MM.1S (cell line): Measurements from ENCODE around the gene GPR17.

Source experiments
- DNase-seq: peaks from one replicate; pipeline ENCODE4 v3.0.0-alpha.2; 2015
- H2AFZ ChIP-seq: fragments of 300-600 bp; sonication (generic); 2 replicates; pipeline ENCODE4 v1.6.0; 2016; ENCODE audit warnings: antibody characterized with exemption, low read length
- H3F3A ChIP-seq: fragments of 300-600 bp; sonication (generic); 2 replicates; pipeline ENCODE4 v1.6.1; 2016; ENCODE audit warnings: mild to moderate bottlenecking, antibody characterized with exemption, low read length, moderate library complexity, mixed read lengths; ENCODE audit not compliant: insufficient read depth
- H3K27ac ChIP-seq: fragments of 300-600 bp; sonication (generic); 2 replicates; pipeline ENCODE4 v1.5.1; 2016; ENCODE audit warnings: mild to moderate bottlenecking, low read length
- H3K27me3 ChIP-seq: fragments of 300-600 bp; sonication (generic); replicated peaks from 2 replicates; pipeline ENCODE4 v1.6.0; 2016; ENCODE audit warnings: low read length; ENCODE audit not compliant: insufficient read depth
- H3K36me3 ChIP-seq: fragments of 300-600 bp; sonication (generic); replicated peaks from 2 replicates; pipeline ENCODE4 v1.6.1; 2016; ENCODE audit warnings: mild to moderate bottlenecking, low read length, mixed read lengths; ENCODE audit not compliant: insufficient read depth
- H3K4me1 ChIP-seq: fragments of 300-600 bp; sonication (generic); 2 replicates; pipeline ENCODE4 v1.6.1; 2016; ENCODE audit warnings: low read length, mixed read lengths
- H3K4me2 ChIP-seq: fragments of 300-600 bp; sonication (generic); 2 replicates; pipeline ENCODE4 v1.6.0; 2016; ENCODE audit warnings: low read depth, low read length
- H3K4me3 ChIP-seq: fragments of 300-600 bp; sonication (generic); 2 replicates; pipeline ENCODE4 v1.5.1; 2016; ENCODE audit warnings: low read length, mixed read lengths
- H3K79me2 ChIP-seq: fragments of 300-600 bp; sonication (generic); 2 replicates; pipeline ENCODE4 v1.6.1; 2016; ENCODE audit warnings: mixed run types, low read length, mixed read lengths
- H3K9ac ChIP-seq: fragments of 300-600 bp; sonication (generic); 2 replicates; pipeline ENCODE4 v1.6.1; 2016; ENCODE audit warnings: low read length, mixed read lengths
- H3K9me2 ChIP-seq: fragments of 300-600 bp; sonication (generic); replicated peaks from 2 replicates; pipeline ENCODE4 v1.6.1; 2016; ENCODE audit warnings: mild to moderate bottlenecking, low read length, mixed read lengths; ENCODE audit not compliant: insufficient read depth
- H3K9me3 ChIP-seq: fragments of 300-600 bp; sonication (generic); replicated peaks from 2 replicates; pipeline ENCODE4 v1.6.1; 2016; ENCODE audit warnings: mild to moderate bottlenecking, low read length, mixed read lengths; ENCODE audit not compliant: insufficient read depth
- H4K20me1 ChIP-seq: fragments of 300-600 bp; sonication (generic); 2 replicates; pipeline ENCODE4 v1.6.1; 2016; ENCODE audit warnings: mild to moderate bottlenecking, low read length, moderate library complexity, mixed read lengths; ENCODE audit not compliant: insufficient read depth
- EZH2 ChIP-seq: fragments of 300-600 bp; sonication (generic); optimal IDR thresholded peaks from 2 replicates; pipeline ENCODE3; 2017; ENCODE audit warnings: low read depth, mild to moderate bottlenecking, antibody characterized with exemption, low read length, mixed read lengths
- EZH2phosphoT487 ChIP-seq: fragments of 300-600 bp; sonication (generic); IDR thresholded peaks from 2 replicates; pipeline ENCODE4 v1.6.1; 2018; ENCODE audit warnings: antibody characterized with exemption, low read length
- TF ChIP-seq, protein P1 (sequence below): fragments of 300-600 bp; sonication (generic); IDR thresholded peaks from 2 replicates; pipeline ENCODE4 v1.5.1; 2016; ENCODE audit warnings: antibody characterized with exemption, low read length, mixed read lengths

GPR17 gene

DNA sequence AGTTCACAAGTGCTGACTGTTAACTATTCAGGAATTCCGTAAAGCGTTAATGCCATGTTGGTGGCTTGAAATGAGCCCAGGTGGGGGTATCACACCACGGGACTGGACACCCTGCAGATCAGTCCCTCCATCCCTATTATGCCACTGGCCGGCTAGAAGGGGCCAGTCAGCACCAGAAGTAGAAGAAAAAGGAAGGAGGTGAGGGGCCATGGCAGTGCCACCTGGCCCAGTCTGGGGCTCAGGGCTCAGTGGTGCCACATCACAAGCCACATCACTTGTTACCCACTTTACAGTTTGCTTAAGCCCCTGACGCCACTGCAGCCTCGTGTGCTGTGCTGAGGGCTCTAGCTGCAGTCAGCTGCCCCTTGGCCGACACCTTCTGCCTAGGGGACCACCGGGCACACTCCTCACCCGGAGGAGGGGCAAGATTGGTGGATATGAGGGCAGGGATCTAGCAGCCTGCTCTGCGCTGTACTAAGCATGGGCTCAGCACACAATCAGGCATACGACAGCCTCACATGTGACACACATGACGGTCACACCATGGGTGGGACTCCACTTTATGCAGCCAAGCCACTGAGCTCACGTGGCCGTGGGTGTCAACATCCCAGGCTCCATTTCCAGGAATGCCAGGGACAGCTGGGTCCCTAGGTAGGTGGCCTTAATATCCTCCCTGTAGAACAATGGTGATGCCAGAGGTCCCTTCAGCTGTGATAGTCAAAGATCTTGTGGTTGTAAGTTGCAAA is 25.8 kb downstream of the GPR17 start:
- Histone ChIP-seq H3K36me3 (no peaks in the 10 kb centered on the region), H3K27ac (no peak overlapping the region), H3K4me1 (no peaks in the 10 kb centered on the region), H3K27me3 (peaks cover 38% of the 10 kb centered on the region), H3K9ac (no peak overlapping the region), H4K20me1 (no peaks in the 10 kb centered on the region), H3K9me2 (no peaks in the 10 kb centered on the region), H3K4me2 (no peak overlapping the region), H3K4me3 (no peak overlapping the region), H3K9me3 (no peaks in the 10 kb centered on the region), H2AFZ (no peak overlapping the region), H3F3A (no peaks in the 10 kb centered on the region), H3K79me2 (no peaks in the 10 kb centered on the region)
- TF ChIP-seq, protein P1, sequence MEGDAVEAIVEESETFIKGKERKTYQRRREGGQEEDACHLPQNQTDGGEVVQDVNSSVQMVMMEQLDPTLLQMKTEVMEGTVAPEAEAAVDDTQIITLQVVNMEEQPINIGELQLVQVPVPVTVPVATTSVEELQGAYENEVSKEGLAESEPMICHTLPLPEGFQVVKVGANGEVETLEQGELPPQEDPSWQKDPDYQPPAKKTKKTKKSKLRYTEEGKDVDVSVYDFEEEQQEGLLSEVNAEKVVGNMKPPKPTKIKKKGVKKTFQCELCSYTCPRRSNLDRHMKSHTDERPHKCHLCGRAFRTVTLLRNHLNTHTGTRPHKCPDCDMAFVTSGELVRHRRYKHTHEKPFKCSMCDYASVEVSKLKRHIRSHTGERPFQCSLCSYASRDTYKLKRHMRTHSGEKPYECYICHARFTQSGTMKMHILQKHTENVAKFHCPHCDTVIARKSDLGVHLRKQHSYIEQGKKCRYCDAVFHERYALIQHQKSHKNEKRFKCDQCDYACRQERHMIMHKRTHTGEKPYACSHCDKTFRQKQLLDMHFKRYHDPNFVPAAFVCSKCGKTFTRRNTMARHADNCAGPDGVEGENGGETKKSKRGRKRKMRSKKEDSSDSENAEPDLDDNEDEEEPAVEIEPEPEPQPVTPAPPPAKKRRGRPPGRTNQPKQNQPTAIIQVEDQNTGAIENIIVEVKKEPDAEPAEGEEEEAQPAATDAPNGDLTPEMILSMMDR, result no peak
- TF ChIP-seq EZH2, result no peak
- TF ChIP-seq EZH2phosphoT487, result no peak
- no peak for DNase-seq

DNA sequence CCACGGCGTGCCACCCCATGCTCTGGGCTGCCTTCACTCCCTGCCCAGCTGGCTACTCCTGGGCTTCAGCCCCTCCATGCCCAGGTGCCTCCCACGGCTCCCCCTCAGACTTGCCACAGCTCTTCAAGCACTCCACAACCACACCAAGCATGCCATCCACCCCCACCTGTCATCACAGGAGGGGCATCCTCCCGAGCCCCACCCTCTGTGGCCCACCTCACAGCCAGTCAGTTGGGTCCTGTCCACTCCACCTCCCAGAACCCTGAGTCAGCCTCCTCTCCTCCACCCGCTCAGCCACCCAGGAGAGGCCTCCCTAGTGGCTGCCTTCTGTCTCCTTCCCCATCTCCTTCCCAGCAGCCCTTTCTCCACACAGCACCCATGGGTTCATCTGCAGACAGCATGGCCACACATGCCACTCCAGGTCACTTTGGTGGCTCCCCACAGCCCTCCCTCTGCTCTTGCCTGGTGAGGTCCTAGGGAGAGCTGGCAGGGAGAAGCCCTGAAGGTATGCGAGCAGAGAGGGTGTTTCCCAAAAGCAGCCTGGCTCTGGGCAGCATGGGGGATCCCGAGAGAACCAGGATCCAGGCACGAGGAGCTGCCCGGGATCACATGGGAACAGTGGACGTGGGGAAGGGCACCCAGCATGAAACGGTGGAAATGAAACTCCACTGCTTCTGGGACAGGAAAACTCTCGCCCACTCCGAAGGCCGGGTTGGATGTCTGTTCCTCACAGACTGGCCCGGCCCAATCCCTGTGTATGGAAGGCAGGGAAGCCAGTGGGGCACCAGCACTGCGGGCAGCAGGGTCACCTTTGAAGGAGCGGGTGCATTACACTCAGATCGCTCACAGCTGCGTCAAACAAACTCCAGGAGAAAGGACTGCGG is 26.6 kb downstream of the GPR17 start:
- H3K36me3 ChIP-seq, result no peaks in the 10 kb centered on the region
- no peak overlapping the region for H3K4me2 ChIP-seq
- H3K4me1 ChIP-seq, result no peaks in the 10 kb centered on the region
- peaks cover 43% of the 10 kb centered on the region for H3K27me3 ChIP-seq
- H3K9ac ChIP-seq, result no peak overlapping the region
- H4K20me1 ChIP-seq, result no peaks in the 10 kb centered on the region
- no peak overlapping the region for H3K27ac ChIP-seq
- H3K79me2 ChIP-seq, result no peaks in the 10 kb centered on the region
- no peak overlapping the region for H3K4me3 ChIP-seq
- H3K9me3 ChIP-seq, result no peaks in the 10 kb centered on the region
- no peaks in the 10 kb centered on the region for H3F3A ChIP-seq
- H3K9me2 ChIP-seq, result no peaks in the 10 kb centered on the region
- TF ChIP-seq, protein P1, result no peak
- TF ChIP-seq EZH2phosphoT487, result no peak
- TF ChIP-seq EZH2, result no peak
- no peak for DNase-seq
- H2AFZ ChIP-seq, result no peak overlapping the region

DNA sequence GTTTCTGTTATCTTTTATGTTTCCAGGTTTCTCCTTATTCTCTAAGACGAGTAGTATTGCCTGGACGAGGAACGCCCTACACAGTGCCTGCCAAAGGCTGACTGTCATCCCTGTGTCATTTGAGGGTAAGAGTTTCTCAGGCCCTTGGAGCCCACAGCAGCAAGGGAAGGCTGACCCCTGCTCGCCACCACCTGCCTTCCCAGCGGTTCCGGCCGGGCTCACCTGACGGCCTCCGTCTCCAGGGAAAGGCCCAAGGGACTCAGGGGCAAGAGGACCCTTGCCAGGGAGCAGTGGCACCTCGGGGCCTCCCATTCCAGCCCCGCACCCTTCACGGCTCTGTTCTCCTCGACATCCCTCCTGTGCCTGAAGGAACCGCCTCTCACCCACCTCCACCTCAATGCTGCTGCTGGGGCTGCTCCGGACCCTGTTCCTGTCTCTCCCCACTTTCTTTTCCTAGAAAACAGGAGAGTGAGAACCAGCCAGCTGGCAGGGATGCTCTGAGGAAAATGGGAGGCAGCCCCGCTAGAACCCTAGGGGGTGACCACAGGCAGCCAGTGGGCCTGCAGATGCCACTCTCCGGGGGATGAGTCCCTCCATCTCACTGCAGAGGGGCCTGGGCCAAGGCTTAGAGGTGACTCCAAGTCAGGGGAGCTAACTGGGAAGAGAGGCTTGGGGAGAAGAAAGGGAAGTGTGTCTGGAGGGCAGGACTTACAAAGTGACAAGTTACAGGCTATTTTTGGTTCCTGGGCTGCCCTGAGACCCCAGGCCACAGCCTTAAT is 27.5 kb downstream of the GPR17 start:
- TF ChIP-seq EZH2, result no peak
- TF ChIP-seq, protein P1, result no peak
- Histone ChIP-seq H3K4me3 (no peak overlapping the region), H3K9me3 (no peaks in the 10 kb centered on the region), H3K79me2 (no peaks in the 10 kb centered on the region), H2AFZ (no peak overlapping the region), H3K27ac (no peak overlapping the region), H3K9ac (no peak overlapping the region), H3K9me2 (no peaks in the 10 kb centered on the region), H3K4me1 (no peaks in the 10 kb centered on the region), H3K27me3 (peaks cover 43% of the 10 kb centered on the region), H3K4me2 (no peak overlapping the region), H3K36me3 (no peaks in the 10 kb centered on the region), H4K20me1 (no peaks in the 10 kb centered on the region), H3F3A (no peaks in the 10 kb centered on the region)
- no peak for DNase-seq
